K562 (cell line): ENCODE data around the gene KCNJ14. TPM values are rescaled to one million over a fixed set of nuclear protein-coding genes. Genes with fewer than 3 reads are reported as not detected.

Experiments
- CAMTA2 ChIP-seq: fragments of 250-450 bp; sonication (Bioruptor Pico); conservative IDR thresholded peaks from 2 replicates; pipeline ENCODE4 v1.5.1; 2022
- CEBPG ChIP-seq, 3 experiments: fragments of 200-800 bp in 1 of 3; sonication (Bioruptor generic) in 1 of 3; sonication (generic) in 1 of 3; formaldehyde crosslinking in 1 of 3; IDR thresholded peaks in 2 of 3; conservative IDR thresholded peaks in 1 of 3; 2 replicates each; pipeline versions ENCODE4 v1.6.1 to v1.8.0; 2016 to 2022; ENCODE audit warnings: missing compliant biosample characterization in 2 of 3, missing genetic modification characterization in 2 of 3, mild to moderate bottlenecking in 1 of 3, missing genetic modification reagents in 1 of 3
- CXXC5 ChIP-seq: fragments of 250-450 bp; sonication (Bioruptor Pico); IDR thresholded peaks from 2 replicates; pipeline ENCODE4 v1.8.0; 2022; ENCODE audit warnings: inconsistent platforms, mild to moderate bottlenecking, moderate library complexity
- FOXK1 ChIP-seq: sonication (generic); formaldehyde crosslinking; IDR thresholded peaks from 2 replicates; pipeline ENCODE4 v1.8.0; 2022; ENCODE audit warnings: missing genetic modification reagents, mild to moderate bottlenecking, borderline replicate concordance
- HMBOX1 ChIP-seq: sonication (generic); IDR thresholded peaks from 2 replicates; pipeline ENCODE4 v1.6.1; 2016
- MNT ChIP-seq, 2 experiments: fragments of 450-650 bp; conservative IDR thresholded peaks; 2 replicates each; pipeline ENCODE4 v1.6.1; 2017; ENCODE audit warnings: mild to moderate bottlenecking in 2 of 2, moderate library complexity in 2 of 2
- MYBL2 ChIP-seq, 2 experiments: fragments of 450-650 bp in 1 of 2; sonication (generic) in 1 of 2; formaldehyde crosslinking in 1 of 2; IDR thresholded peaks; 2 replicates each; pipeline versions ENCODE4 v1.6.1 to v1.8.1; 2017 to 2022; ENCODE audit warnings: borderline replicate concordance in 1 of 2, inconsistent platforms in 1 of 2, low read depth in 1 of 2, mild to moderate bottlenecking in 1 of 2, missing genetic modification reagents in 1 of 2, moderate library complexity in 1 of 2
- SMAD1 ChIP-seq: fragments of 150-350 bp; IDR thresholded peaks from 2 replicates; pipeline ENCODE4 v1.6.1; 2014; ENCODE audit warnings: low read length, low read depth; ENCODE audit not compliant: partially characterized antibody
- SMAD4 ChIP-seq: fragments of 250-450 bp; sonication (Bioruptor Pico); conservative IDR thresholded peaks from 2 replicates; pipeline ENCODE4 v1.8.0; 2021; ENCODE audit warnings: inconsistent platforms, mild to moderate bottlenecking, moderate library complexity
- STAG1 ChIP-seq: sonication (generic); formaldehyde crosslinking; IDR thresholded peaks from 2 replicates; pipeline ENCODE4 v1.5.0; 2020; ENCODE audit warnings: missing genetic modification reagents, borderline replicate concordance
- SUPT5H ChIP-seq: fragments of 450-650 bp; IDR thresholded peaks from 2 replicates; pipeline ENCODE4 v1.6.1; 2016
- TCF3 ChIP-seq: sonication (generic); formaldehyde crosslinking; IDR thresholded peaks from 2 replicates; pipeline ENCODE4 v1.4.0; 2020; ENCODE audit warnings: mild to moderate bottlenecking, missing genetic modification reagents
- U2AF1 ChIP-seq: fragments of 200-400 bp; formaldehyde crosslinking; optimal IDR thresholded peaks from 2 replicates; pipeline ENCODE3; 2017; ENCODE audit warnings: mild to moderate bottlenecking, low read depth, low read length, moderate library complexity
- XRCC5 ChIP-seq: fragments of 200-400 bp; formaldehyde crosslinking; IDR thresholded peaks from 2 replicates; pipeline ENCODE4 v1.6.1; 2017; ENCODE audit warnings: low read depth, mild to moderate bottlenecking, low read length
- ZNF282 ChIP-seq: sonication (generic); formaldehyde crosslinking; IDR thresholded peaks from 2 replicates; pipeline ENCODE4 v1.8.1; 2023; ENCODE audit warnings: missing genetic modification reagents
- ZNF584 ChIP-seq: fragments of 200-800 bp; sonication (Bioruptor generic); IDR thresholded peaks from 2 replicates; pipeline ENCODE4 v1.6.1; 2016; ENCODE audit warnings: low read depth, mild to moderate bottlenecking, missing genetic modification characterization, missing compliant biosample characterization
- polyA plus RNA-seq, 8 experiments: library from polyadenylated mRNA; depleted of rRNA in 4 of 8; stranded (reverse) in 5 of 8; unstranded in 3 of 8; fragments of >200 nt; fragmentation: Nextera tagmentation in 2 of 8; fragmentation: Illumina TruSeq in 1 of 8; extraction: Ambion mirVana in 2 of 8; extraction: Trizol in 1 of 8; gene quantifications; 2 replicates each; pipeline versions ENCODE4 v1.2.1 to v1.2.3, GENCODE V29; 2011 to 2014; ENCODE audit warnings: inconsistent platforms in 1 of 8, missing spikeins in 1 of 8
- total RNA-seq, 7 experiments: library from RNA; depleted of rRNA in 6 of 7; stranded (reverse); fragments of >200 nt in 6 of 7; fragmentation: Illumina TruSeq in 2 of 7; extraction: Trizol in 2 of 7; gene quantifications; 2 replicates each; pipeline versions ENCODE4 v1.2.1 to v1.2.3, GENCODE V29; 2011 to 2021; ENCODE audit warnings: low replicate concordance in 1 of 7
- TF ChIP-seq, protein P1 (sequence below): sonication (generic); formaldehyde crosslinking; IDR thresholded peaks from 2 replicates; pipeline ENCODE4 v1.8.1; 2023; ENCODE audit warnings: mild to moderate bottlenecking, missing genetic modification reagents, moderate library complexity
- TF ChIP-seq, protein P2 (sequence below), 2 experiments: fragments of 450-650 bp in 1 of 2; sonication (generic) in 1 of 2; formaldehyde crosslinking in 1 of 2; IDR thresholded peaks in 1 of 2; conservative IDR thresholded peaks in 1 of 2; 2 replicates each; pipeline versions ENCODE4 v1.6.1 to v1.8.1; 2016 to 2023; ENCODE audit warnings: mild to moderate bottlenecking in 2 of 2, moderate library complexity in 2 of 2, inconsistent platforms in 1 of 2, missing genetic modification reagents in 1 of 2

Gene KCNJ14
- total and polyA plus RNA-seq, 9 of the 15 experiments (the other 6 are each of a cell fraction or from before 2014, with no cell fraction given) = 0.15 to 1.6 (median 0.49) TPM

DNA sequence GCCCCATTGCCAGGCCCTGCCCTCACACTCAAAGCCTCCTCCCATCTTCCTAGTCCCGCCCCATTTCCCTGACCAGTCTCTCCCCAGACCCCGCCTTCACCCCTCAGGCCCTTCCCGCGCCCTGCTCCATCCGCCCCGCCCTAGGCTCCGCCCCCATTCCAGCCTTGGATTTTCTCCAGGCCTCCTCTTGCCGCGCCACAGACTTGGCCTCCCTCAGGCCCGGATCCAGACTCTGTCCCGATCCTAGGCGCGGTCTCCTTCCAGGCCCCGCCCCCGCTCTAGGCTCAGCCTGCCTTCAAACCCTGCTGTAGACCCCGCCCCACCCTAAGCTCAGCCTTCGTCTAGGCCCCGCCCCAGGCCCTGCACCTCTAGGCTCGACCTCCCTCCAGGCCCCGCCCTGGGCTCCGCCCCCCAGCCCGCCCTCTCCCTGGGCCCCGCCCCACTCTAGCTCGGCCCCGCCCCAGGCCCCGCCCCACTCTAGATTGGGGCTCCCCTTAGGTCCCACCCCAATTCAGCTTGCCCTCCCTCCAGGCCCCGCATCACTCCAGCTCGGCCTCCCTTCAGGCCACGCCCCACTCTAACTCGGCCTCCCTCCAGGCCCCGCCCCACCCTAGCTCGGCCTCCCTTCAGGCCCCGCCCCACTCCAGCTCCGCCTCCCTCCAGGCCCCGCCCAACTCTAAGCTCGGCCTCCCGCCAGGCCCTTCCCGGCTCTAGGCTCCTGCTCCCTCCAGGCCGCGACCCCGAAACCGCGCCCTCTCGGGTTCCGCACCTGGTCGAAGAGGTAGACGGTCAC lies 37.7 kb downstream of the KCNJ14 start (continued):
- TF ChIP-seq MYBL2 (IDR thresholded peaks at IDR 0.05; ENCODE audit: low read depth) (no peak), MYBL2 (CRISPR knock-in tag; IDR thresholded peaks at IDR 0.05; ENCODE audit: borderline replicate concordance) (no peak), HMBOX1 (peak; percentile 26; the same call in 1 of the 2 replicates), FOXK1 (no peak), CAMTA2 (CRISPR knock-in tag) (no peak), MNT (conservative IDR thresholded peaks at IDR 0.05) (no peak), XRCC5 (peak; percentile 42; the same call in 1 of the 2 replicates), CEBPG (CRISPR knock-in tag; IDR thresholded peaks at IDR 0.05) (no peak), CEBPG (tag; conservative IDR thresholded peaks at IDR 0.05 in 1 of 2, IDR thresholded peaks at IDR 0.05 in 1 of 2) (no peak), CXXC5 (CRISPR knock-in tag) (peak; percentile 27; the same call in 1 of the 2 replicates), STAG1 (CRISPR knock-in tag) (no peak), SMAD1 (no peak), SMAD4 (peak; percentile 20; the same call in 1 of the 2 replicates), ZNF584 (CRISPR knock-in tag) (no peak), ZNF282 (CRISPR knock-in tag) (no peak), TCF3 (CRISPR knock-in tag) (no peak), U2AF1 (no peak), SUPT5H (peak; percentile 74)
- TF ChIP-seq, protein P1, sequence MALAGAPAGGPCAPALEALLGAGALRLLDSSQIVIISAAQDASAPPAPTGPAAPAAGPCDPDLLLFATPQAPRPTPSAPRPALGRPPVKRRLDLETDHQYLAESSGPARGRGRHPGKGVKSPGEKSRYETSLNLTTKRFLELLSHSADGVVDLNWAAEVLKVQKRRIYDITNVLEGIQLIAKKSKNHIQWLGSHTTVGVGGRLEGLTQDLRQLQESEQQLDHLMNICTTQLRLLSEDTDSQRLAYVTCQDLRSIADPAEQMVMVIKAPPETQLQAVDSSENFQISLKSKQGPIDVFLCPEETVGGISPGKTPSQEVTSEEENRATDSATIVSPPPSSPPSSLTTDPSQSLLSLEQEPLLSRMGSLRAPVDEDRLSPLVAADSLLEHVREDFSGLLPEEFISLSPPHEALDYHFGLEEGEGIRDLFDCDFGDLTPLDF (CRISPR knock-in tag) = 0 out of 2 replicates have a peak, but pooled peaks have one; percentile 71
- TF ChIP-seq, protein P2, sequence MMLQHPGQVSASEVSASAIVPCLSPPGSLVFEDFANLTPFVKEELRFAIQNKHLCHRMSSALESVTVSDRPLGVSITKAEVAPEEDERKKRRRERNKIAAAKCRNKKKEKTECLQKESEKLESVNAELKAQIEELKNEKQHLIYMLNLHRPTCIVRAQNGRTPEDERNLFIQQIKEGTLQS (IDR thresholded peaks at IDR 0.05) = no peak
- TF ChIP-seq, protein P2 (CRISPR knock-in tag; conservative IDR thresholded peaks at IDR 0.05) = no peak
